Brain pericyte (primary cell): ENCODE measurements around the gene RNF144B.
"Not testable (repeated sequence)": the region's sequence is repeated elsewhere in the genome, so short reads cannot be mapped to it uniquely, and the experiment has no call there.

Experiments
- DNase-seq: peaks from one replicate; pipeline ENCODE4 v3.0.0-alpha.2; 2012; ENCODE audit warnings: low read depth, low spot score

RNF144B gene

DNA sequence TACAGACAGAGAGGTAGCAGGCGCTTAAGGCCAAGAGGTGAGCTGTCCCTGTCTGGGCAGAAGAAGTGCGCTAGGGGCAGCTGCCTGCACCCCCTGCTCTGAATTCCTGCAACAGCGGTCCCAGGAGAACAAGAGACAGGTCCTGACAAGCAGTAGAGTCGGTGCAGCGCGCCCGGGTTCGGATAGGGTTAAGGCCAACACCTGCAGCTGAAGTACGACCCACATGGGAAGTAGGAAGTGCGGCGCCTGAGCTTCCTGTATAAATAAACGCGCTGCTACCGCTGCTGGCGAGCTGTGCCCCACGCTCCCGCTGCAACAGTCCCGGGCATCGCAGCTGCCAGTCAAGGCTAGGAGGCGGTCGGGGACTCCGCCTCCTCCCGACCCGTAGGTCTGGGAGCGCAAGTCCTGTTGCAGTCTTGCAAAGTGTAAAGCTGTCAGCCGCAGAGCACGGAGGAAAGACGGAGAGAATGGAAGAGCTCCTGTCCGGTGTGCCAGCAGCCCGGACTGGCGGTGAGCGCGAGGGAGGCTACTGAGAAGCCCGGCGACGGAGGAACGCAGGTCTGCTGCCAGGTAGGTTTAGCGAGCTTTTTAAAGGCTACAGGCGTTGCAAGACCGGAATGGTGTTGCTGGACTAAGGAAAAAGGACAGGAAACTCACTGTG is at the start of gene RNF144B:
Gene RNF144B, plus strand, starts transcription at position 290 of the 661 bp plus-strand sequence. CDS start 12,185 bp downstream, outside the sequence.
- DNase-seq: no peak

DNA sequence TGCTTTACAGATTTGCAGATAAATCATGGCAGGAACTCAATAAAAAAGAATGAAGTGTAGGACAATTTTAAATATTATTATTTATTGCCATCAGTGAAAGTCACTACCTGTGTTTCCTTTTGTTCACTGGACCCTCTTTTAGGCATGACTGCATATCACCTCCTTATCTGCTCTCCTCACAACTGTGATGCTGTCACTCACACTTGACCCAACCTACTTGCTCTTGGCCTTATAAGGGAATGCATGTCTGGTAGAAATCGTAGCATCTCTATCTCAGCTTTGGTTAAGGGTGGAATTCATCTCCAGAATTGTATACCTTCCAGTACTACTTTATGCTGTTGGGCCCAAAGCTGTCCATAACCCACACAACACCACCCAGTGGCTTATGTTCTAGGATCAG is 47.6 kb upstream of the RNF144B start:
- no peak for DNase-seq

DNA sequence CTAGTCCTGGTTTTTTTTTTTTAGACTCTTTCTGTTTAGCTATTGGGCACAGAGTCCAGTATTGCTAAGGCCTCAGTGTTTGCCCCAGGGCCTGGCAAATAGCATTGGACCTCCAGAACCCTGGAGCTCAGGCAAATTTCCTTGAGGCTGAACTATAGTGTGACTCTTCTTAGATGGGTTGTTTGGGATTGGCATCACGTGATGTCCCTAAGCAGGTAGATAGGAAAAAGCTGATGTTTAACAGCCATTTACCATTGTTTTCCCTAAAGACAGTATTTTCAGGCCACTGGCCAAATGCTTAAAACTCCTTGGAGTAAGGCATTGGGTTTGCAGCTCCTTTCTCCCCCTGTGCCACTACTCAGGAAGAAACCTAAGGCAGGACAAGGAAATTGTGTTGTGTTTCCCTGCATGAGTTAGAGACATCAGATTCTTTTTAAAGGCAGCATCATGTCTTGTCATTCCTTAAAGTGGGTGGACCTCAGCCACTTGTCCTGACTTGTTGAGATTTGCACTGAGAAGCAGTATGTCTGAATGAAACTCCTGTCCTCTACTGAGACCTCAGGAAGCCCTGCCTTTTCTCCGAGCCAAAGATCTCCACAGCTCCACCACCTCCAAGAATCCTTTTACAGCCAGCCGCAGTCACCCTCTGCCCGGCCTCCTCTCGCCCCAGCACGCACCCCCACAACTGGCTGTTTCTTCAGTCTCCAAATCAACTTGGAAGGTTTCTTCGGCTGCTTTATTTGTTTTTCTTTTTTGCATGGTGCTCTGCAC is 46.2 kb upstream of the RNF144B start:
- no peak for DNase-seq

DNA sequence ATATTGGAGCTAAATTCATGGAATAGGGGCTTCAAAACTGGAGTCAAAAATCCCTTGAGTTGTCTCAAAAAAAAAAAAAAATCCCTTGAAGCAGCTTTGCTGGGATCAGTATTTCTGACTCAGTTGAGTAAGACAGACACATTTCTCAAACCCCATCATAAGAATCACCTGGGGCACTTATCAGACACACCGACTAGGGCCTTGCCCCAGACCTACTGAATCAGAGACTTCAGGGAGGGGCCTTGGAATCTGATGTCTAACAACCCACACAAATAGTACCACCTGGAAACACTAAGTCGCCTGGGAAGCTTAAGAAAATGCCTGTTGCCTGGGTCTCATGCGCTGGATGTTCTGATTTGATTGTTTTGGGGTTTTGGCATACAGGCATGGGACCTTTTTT is 44.9 kb upstream of the RNF144B start:
- no peak for DNase-seq

DNA sequence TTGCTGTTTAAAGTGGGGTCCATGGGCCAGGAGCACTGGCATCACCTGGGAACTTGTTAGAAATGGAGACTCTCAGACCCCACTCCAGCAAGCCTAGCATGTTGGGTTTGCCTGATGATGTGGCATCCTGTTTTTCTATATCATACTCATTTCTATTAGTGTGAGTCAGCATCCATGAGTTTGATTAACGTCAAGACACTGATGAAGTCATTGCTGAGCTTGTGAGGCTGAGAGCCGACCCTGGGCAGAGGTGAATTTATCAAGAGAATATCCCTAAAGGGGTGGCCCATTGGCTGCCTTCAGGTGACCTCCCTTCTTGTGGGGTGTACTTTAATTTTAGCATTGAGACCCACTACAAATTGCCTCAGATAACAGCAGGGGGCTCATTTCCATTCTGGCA is 43.4 kb upstream of the RNF144B start:
- no peak for DNase-seq

DNA sequence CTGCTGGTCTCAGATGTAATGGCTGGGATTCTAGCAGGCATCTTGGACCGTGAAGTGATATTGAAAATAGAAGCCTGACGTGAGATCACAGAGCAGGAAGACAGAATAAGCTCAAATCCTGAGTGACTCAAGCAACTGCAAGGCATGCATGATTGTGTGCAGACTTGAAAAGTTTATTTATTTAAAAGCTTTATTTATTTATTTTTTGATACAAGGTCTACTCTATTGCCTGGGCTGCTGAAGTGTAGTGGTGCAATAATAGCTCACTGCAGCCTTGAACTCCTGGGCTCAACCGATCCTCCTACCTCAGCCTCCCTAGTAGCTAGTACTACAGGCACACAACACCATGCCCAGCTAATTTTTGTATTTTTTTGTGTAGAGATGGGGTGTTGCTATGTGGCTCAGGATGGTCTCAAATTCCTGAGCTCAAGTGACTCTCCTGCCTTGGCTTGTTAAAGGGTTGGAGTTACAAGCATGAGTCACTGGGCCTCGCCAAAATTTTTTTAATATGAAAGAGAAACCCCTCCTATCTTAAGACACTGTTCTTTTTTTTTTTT is 40.1 kb upstream of the RNF144B start:
- DNase-seq: no peak

DNA sequence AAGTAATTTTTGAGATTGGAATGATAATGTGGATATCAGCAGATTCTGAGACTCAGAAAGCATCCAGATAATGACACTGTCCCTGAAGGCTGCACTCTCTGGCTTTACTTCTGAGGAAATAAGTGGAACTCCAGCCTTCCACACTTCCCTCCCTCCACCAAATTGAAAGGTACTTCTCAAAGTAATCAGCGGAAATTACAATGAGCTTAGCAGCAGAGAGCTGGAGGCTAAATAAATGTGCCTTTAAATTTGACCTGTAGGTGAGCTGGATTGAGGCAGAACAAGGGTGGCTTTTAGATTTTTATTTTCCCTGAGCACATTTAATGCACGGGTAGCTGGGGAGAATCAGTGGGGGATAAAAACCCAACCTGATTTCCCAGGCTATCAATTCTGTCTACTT is 39.3 kb upstream of the RNF144B start:
- no peak for DNase-seq

DNA sequence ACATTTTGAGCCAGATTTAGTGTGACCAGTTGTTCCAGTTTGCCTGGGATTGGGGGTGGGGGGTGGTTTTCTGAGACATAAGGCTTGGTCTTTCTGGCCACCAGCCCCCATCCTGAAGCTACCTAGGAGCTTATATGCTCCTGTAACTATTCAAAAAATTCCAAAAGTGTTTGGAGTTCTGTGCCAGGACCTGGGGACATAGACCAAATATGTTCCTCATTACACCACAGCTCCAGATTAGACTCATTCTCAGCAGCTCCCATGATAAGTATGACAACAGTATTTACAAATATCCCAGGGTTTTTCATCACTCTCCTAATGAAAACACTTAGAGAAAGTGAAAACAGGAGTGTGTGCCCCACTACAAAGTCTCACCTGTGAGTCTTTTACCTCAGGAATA is 37.8 kb upstream of the RNF144B start:
- DNase-seq: no peak

DNA sequence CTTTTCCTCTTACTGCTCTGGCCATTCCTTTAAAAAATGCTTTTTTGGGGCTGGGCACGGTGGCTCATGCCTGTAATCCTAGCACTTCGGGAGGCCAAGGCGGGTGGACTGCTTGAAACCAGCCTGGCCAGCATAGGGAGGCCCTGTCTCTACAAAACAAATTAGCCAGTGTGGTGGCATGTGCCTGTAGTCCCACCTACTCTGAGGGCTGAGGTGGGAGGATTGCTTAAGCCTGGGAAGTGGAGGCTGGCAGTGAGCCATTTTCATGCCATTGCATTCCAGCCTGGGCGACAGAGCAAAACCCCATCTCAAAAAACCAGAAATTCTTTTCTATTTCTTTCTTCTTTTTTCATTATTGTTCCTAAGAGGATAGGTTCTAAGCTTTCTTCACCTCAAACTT is 36.9 kb upstream of the RNF144B start:
- no peak for DNase-seq

DNA sequence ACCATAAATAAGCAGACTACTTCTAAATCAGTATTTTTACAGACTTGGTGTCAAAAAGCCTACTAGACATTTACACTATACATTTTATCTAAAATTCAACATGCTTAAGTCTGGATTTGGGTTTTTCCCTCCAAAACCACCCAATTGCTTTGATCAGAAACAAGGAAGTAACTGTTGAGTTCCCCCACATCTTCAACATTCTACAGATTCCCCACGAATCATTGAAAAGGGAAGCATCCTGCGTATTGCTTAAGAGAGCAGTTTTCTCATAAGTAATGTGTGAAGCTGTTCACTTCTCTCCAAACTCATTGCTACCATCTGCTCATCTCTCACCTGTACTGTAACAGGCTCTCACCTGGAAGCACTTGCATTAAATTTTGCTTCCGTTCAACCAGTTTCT is 36.4 kb upstream of the RNF144B start:
- DNase-seq: no peak

DNA sequence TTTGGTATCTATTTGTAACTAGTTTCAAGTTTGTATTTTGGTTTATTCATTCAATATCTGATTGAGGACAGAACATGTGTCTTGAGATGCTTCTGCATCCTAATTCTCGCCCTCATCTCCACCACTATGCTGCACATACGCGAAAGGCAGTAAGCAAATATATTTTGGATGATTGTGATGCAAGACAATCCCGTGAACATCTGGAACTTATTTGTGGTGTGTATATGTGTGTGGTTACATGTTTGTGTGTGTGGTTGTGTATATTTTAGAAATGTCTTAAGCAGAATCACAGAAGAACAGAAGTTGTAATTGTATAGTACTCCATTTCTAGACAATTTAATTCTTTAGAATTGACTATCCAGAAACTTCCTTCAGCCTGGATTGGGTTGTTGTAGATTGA is 35.1 kb upstream of the RNF144B start:
- no peak for DNase-seq

DNA sequence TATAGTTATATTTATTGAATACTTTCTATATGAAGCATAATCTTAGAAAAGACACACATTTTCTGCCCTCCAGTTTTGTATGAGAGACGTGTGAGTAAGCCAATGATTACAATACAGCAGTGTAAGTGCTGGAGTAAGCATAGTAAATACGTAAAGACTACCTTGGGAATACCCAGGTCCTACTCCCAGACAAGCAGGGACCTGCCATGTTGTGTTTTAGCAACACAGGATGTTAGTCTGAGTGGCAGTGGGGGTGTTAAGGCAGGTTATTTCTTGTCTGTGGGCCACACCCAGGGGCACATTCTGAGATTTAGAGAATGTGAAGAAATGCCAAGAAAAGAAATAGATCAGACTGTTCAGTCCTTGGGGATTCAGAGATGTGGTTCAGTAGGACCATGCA is 34.3 kb upstream of the RNF144B start:
- DNase-seq: no peak

DNA sequence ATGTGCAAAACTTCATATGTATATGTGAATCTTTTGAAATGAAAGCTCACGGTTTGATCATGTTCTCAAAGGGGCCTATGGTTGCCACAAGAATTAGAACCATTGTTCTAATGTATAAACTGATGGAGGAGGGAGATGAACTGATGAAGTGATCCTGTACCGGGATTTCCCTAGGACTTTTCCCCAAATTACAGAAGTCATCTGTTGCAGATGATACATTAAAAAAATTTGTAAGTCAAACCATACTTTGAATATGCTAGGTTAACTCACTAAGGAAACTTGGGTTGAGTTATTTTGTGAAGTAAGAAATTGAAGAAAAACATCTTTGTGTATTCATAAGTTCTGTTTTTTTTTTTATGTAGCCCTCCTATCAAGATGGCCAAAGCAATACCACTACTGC is 33.9 kb upstream of the RNF144B start:
- DNase-seq: no peak

DNA sequence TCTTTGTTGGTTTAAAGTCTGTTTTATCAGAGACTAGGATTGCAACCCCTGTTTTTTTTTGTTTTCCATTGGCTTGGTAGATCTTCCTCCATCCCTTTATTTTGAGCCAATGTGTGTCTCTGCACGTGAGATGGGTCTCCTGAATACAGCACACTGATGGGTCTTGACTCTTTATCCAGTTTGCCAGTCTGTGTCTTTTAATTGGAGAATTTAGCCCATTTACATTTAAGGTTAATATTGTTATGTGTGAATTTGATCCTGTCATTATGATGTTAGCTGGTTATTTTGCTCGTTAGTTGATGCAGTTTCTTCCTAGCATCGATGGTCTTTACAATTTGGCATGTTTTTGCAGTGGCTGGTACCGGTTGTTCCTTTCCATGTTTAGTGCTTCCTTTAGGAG is 29.6 kb upstream of the RNF144B start:
- not testable (repeated sequence) for DNase-seq

DNA sequence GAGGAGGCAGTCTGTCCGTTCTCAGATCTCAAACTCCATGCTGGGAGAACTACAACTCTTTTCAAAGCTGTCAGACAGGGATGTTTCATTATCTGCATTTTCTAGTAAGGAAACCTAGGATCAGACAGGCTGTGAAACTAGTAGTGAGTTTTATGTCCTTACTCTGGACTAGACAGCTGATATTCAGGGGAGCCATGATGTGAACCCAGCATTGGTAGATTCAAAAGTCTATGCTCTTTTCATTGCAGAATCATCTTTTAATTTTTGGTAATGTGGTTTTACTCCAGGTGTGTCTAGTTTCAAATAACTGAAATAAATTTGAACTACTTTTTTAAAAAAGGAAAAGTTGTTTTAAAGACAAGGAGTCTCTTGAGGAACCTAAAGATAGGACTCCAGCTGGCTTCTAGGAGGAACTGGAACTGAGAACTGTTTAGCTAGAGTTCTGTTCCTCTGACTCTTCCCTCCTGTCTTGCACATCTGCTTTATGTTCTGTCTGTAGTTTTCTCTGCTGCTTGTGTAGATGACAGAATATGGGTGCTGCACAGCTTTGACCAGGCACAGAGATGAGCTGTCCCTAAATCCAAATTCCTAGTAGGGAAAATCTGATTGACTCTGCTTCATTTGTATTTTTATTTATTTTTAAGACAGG is 27.8 kb upstream of the RNF144B start:
- no peak for DNase-seq

DNA sequence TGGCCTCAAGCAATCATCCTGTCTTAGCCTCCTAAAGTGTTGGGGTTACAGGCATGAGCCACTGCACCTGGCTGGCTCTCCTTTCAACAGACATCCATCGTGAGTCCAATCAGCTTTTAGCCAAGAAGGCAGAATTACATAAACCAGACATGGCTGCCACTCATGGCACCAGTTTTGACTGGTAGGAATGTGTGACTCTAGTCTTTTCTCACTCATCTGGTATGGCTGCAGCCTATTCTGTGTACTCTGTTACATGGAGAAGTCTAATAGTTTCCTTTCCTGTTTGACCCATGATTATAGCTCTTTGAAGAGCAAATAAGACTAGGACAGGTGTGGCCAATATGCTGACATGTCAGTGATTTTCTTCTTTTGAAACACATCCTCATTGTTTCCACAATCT is 27.0 kb upstream of the RNF144B start:
- DNase-seq: no peak

DNA sequence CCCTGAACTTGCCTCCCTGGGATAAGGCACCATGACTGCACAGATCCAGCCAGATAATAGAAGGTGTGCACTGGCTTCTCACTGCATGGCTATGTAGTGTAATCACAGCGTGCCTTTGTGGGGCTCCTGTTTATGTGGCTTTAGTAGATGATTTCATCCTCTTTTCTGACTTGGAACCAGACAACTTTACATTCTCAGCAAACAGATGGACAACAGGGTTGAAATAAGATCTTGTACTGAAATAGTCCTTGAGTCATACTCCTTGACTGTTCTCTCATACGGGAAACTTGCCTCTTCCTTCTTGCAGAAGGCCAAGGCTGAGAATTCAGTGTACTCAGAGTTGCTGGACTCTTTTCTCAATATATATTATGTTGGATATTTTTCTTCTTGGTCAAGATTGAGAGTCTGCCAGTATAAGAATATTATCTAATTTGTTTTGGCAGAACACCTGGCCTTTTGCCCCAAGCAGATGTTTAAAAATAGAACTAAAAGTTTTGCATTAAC is 25.0 kb upstream of the RNF144B start:
- no peak for DNase-seq

DNA sequence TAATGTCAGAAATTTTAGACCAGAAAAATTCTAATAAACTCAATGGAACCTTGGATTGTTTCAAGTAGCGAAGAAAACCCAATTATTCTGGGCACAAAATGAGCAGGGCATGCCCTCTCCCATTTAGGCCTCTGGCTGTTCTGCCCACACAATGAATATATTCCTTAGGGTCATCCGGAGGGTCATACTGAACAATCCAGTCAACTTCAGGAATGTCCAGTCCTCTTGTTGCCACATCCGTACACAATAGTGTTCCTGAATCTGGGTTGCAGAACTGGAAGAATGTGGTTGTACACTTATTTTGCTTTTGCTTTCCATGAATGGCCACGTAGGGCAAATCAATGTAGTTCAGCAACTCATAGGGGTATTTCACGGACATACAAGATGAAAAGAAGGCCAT is 23.4 kb upstream of the RNF144B start:
- no peak for DNase-seq

DNA sequence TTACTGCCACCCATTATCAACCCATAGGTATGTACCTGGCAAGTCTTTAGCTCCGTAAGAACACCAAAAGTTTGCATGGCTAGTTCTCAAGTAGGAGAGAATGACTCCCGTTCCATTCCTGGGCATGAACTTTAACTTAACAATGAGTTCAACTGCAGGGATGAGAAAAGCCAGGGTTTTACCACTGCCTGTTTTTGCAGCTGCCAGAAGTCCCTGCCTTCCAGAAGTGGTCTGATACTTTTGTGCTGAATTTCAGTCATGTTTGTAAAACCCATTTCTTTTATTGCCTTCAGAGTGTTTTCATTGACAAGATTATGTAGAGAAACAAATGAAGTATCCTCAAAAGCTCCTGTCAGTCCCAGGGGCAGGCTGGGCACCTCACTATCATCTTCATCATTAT is 22.6 kb upstream of the RNF144B start:
- DNase-seq: not testable (repeated sequence)

DNA sequence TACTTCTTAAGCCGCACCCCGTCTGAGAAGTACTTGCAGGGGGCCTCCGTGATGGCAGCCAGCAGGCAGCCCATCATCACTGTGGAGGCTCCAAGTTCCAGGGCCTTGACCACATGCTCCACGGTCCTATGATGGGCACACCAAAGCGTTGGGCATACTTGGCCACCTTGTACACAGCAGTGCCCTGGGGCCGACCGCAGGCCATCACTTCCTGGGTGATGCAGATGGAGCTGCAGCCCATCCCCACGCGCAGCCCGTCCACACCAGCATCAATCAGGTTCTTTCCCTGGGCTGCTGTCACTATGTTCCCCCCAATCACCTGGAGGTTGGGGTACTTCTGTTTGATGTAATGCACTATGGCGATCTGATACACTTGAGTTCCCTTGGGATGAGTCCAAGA is 19.8 kb upstream of the RNF144B start:
- no peak for DNase-seq

DNA sequence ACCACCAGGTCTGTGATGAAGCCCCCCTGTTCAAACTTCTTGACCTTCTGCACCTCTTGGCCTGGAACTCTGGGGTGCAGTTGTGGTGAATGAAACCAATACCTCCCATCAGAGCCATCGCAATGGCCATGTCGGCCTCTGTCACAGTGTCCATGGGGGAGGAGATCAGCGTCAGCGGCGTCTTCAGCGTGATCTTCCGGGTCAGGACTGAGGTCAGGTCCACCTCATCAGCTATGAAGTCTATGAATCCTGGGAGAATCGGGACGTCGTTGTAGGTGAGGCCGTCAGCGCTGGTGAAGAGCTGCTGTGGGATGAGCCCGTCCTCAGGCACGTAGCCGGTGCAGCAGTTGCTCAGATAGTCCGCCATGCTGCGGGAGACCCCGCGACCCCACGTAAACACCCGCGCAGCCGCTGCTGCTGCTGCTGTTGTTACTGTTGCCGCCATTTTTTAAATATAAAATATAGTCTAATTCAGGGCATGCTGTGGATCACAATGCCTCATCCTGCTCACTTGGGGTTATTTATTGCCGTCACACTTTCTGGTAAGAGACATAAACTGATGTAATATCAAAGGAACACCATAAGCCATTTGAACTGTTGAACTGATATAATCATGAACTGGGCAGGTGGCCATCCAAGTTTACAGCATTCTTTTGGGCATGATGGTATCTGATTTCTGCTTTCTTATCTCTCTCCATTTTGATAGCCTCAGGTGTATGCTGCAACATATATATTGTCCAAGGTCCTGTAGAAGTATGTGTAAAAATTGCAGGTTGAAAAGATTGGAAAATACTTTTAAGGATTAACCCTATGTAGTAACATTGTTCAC is 18.7 kb upstream of the RNF144B start:
- DNase-seq: no peak

DNA sequence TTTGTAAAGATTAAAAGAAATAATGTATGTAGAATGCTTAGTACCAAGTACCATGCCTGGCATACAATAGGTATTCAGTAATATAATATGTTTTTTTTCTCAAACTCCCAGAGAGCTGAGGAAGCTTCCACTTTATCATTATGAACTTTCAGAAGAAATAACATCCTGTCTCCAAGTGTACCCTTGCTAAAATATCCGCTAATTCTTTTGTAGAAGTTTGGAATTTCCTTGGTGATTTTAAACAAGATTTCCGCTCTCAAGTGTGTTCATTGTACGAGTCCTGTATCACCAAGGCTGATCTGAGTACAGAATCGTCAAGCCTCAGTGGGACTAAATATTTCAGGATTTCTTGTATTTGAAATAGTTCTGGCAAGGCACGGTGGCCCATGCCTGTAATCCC is 16.1 kb upstream of the RNF144B start:
- DNase-seq: no peak
